A673 (cell line): ENCODE data around the gene TMEM116. TPM values are rescaled to one million over a fixed set of nuclear protein-coding genes. Genes with fewer than 3 reads are reported as not detected.

Source experiments
- BruUV-seq: library from RNA; stranded (reverse); fragments of 400-500 nt; replicated peaks from 2 replicates; lab custom pipeline; 2021; lab: Mats Ljungman, UMichigan
- CTCF ChIA-PET: fragments of 300-600 bp; sonication (Branson Sonifier 250); formaldehyde crosslinking; loops from one replicate; lab custom pipeline; 2022; ENCODE audit warnings: antibody characterized with exemption; lab: Charles Lee
- POLR2A ChIA-PET: fragments of 300-600 bp; sonication (Branson Sonifier 250); formaldehyde crosslinking; loops from one replicate; lab custom pipeline; 2022; ENCODE audit warnings: antibody characterized with exemption; ENCODE audit not compliant: low non-redundant PET; lab: Charles Lee
- DNase-seq: peaks from one replicate; pipeline ENCODE4 v3.0.0-alpha.2; 2015; ENCODE audit warnings: low spot score
- H3K27ac ChIP-seq: fragments of 200-600 bp; sonication (generic); 2 replicates; pipeline ENCODE4 v1.5.1; 2016; ENCODE audit warnings: mixed run types, low read depth, mild to moderate bottlenecking, mixed read lengths, antibody characterized with exemption, low read length; ENCODE audit not compliant: poor library complexity, severe bottlenecking
- H3K27me3 ChIP-seq: fragments of 200-600 bp; sonication (generic); replicated peaks from 2 replicates; pipeline ENCODE4 v1.6.1; 2017; ENCODE audit warnings: mixed run types, low read depth, mild to moderate bottlenecking, mixed read lengths, antibody characterized with exemption, low read length; ENCODE audit not compliant: insufficient read depth, poor library complexity
- H3K36me3 ChIP-seq: fragments of 200-600 bp; sonication (generic); 2 replicates; pipeline ENCODE4 v1.6.1; 2016; ENCODE audit warnings: mixed run types, mild to moderate bottlenecking, mixed read lengths, antibody characterized with exemption, low read length; ENCODE audit not compliant: insufficient read depth, poor library complexity, severe bottlenecking
- H3K4me1 ChIP-seq: fragments of 200-600 bp; sonication (generic); 2 replicates; pipeline ENCODE4 v1.6.1; 2017; ENCODE audit warnings: mixed run types, mild to moderate bottlenecking, mixed read lengths, antibody characterized with exemption, low read length; ENCODE audit not compliant: insufficient read depth, poor library complexity, severe bottlenecking
- H3K4me3 ChIP-seq: fragments of 200-600 bp; sonication (generic); 2 replicates; pipeline ENCODE4 v1.5.1; 2016; ENCODE audit warnings: low read depth, mixed run types, mild to moderate bottlenecking, mixed read lengths, low read length; ENCODE audit not compliant: poor library complexity, severe bottlenecking
- H3K9me3 ChIP-seq: fragments of 200-600 bp; sonication (generic); 2 replicates; pipeline ENCODE4 v1.6.1; 2016; ENCODE audit warnings: mixed run types, low read depth, mild to moderate bottlenecking, mixed read lengths, antibody characterized with exemption, low read length; ENCODE audit not compliant: poor library complexity, severe bottlenecking
- CTCF ChIP-seq: fragments of 300-800, 200-600 bp; sonication (generic); conservative IDR thresholded peaks from 2 replicates; pipeline ENCODE4 v1.5.1; 2017; ENCODE audit warnings: low read depth, mild to moderate bottlenecking, antibody characterized with exemption, low read length, moderate library complexity, mixed read lengths
- EZH2 ChIP-seq: fragments of 200-600 bp; sonication (generic); IDR thresholded peaks from 2 replicates; pipeline ENCODE4 v1.6.1; 2017; ENCODE audit warnings: borderline replicate concordance, low read depth, mild to moderate bottlenecking, mixed read lengths, antibody characterized with exemption, low read length; ENCODE audit not compliant: poor library complexity, severe bottlenecking
- intact Hi-C: fragments of 100-400 bp; cut with micrococcal nuclease; formaldehyde crosslinking; loops from one replicate; pipeline ENCODE4 v1.10.0; 2022; ENCODE audit not compliant: unreplicated experiment
- total RNA-seq: library from RNA; stranded (reverse); gene quantifications from 2 replicates; pipeline ENCODE4 v1.2.3, GENCODE V29; 2021

Gene TMEM116
- total RNA-seq, 1 experiment from 2014 or later, result 12.0 TPM

GRCh38 chr12:111926631-111927030 is 86.3 kb downstream of the TMEM116 start:
- intact Hi-C loops, result no loop called here
- CTCF ChIA-PET, result no interaction called here
- TF ChIP-seq EZH2 (no peak), CTCF (no peak)
- H3K27me3 ChIP-seq, result no peaks in the 10 kb centered on the region
- H3K27ac ChIP-seq, result no peak overlapping the region
- no peaks in the 10 kb centered on the region for H3K9me3 ChIP-seq
- H3K36me3 ChIP-seq, result no peaks in the 10 kb centered on the region
- no peak overlapping the region for H3K4me3 ChIP-seq
- no peak for DNase-seq
- no TSS peak for BruUV-seq
- POLR2A ChIA-PET, result no interaction called here
- H3K4me1 ChIP-seq, result no peaks in the 10 kb centered on the region

GRCh38 chr12:111925171-111925570 is 87.8 kb downstream of the TMEM116 start:
- H3K27me3 ChIP-seq, result no peaks in the 10 kb centered on the region
- no peaks in the 10 kb centered on the region for H3K9me3 ChIP-seq
- TF ChIP-seq CTCF, result no peak
- TF ChIP-seq EZH2, result no peak
- DNase-seq, result no peak
- BruUV-seq, result no TSS peak
- H3K36me3 ChIP-seq, result no peaks in the 10 kb centered on the region
- CTCF ChIA-PET, result no interaction called here
- H3K4me1 ChIP-seq, result no peaks in the 10 kb centered on the region
- intact Hi-C loops, result no loop called here
- no peak overlapping the region for H3K27ac ChIP-seq
- POLR2A ChIA-PET, result no interaction called here
- H3K4me3 ChIP-seq, result no peak overlapping the region

GRCh38 chr12:111907740-111908139 is 105.2 kb downstream of the TMEM116 start:
- intact Hi-C loops, result no loop called here
- Histone ChIP-seq H3K9me3 (peaks cover 14% of the 10 kb centered on the region), H3K36me3 (peaks cover 6% of the 10 kb centered on the region), H3K27ac (no peak overlapping the region), H3K4me1 (no peaks in the 10 kb centered on the region), H3K27me3 (no peaks in the 10 kb centered on the region), H3K4me3 (no peak overlapping the region)
- no TSS peak for BruUV-seq
- POLR2A ChIA-PET, result no interaction called here
- no peak for DNase-seq
- no peak for TF ChIP-seq EZH2
- no peak for TF ChIP-seq CTCF
- CTCF ChIA-PET, result no interaction called here
